Right atrium auricular region (tissue), 2 donors: ENCODE data around the gene DBI. TPM values are rescaled to one million over a fixed set of nuclear protein-coding genes. Genes with fewer than 3 reads are reported as not detected.

ENCODE experiments used
- DNase-seq: peaks from one replicate; pipeline ENCODE4 v3.0.0-alpha.2; 2019; ENCODE audit warnings: low spot score
- H3K27ac ChIP-seq, 2 donors: fragments of 200-600 bp; sonication (generic); 1 replicate in 1 of 2; 2 replicates in 1 of 2; pipeline ENCODE4 v1.5.1; 2016 to 2019
- H3K27me3 ChIP-seq, 2 donors: fragments of 200-600 bp; sonication (generic); one replicate each; pipeline versions ENCODE4 v1.5.1 to v1.6.0; 2017 to 2019
- H3K36me3 ChIP-seq: fragments of 200-600 bp; sonication (generic); one replicate; pipeline ENCODE4 v1.5.1; 2016
- H3K4me1 ChIP-seq, 2 donors: fragments of 200-600 bp; sonication (generic); one replicate each; pipeline versions ENCODE4 v1.5.1 to v1.6.0; 2017 to 2019
- H3K4me3 ChIP-seq, 2 donors: fragments of 200-600 bp; sonication (generic); 1 replicate in 1 of 2; 2 replicates in 1 of 2; pipeline ENCODE4 v1.5.1; 2017 to 2019; ENCODE audit warnings: mild to moderate bottlenecking in 1 of 2, moderate library complexity in 1 of 2
- H3K9me3 ChIP-seq, 2 donors: fragments of 200-600 bp; sonication (generic); one replicate each; pipeline ENCODE4 v1.5.1; 2019
- CTCF ChIP-seq, 2 donors: fragments of 200-600 bp; sonication (generic); IDR thresholded peaks; one replicate each; pipeline ENCODE4 v1.5.1; 2019; ENCODE audit warnings: antibody characterized with exemption in 2 of 2
- total RNA-seq, 2 donors: library from RNA; depleted of rRNA; stranded (reverse); fragments of >200 nt; gene quantifications; one replicate each; pipeline ENCODE4 v1.1.0, GENCODE V29; 2016

Gene DBI
- total RNA-seq, 2 donors from 2014 or later = 174 to 312 TPM

- TF ChIP-seq CTCF (IDR thresholded peaks at IDR 0.05) = no peak
- Histone ChIP-seq H3K27me3 (no peaks in the 10 kb centered on the region), H3K27ac (no peak overlapping the region), H3K36me3 (no peaks in the 10 kb centered on the region), H3K9me3 (no peaks in the 10 kb centered on the region), H3K4me3 (no peak overlapping the region), H3K4me1 (no peaks in the 10 kb centered on the region)
- no peak for DNase-seq
Observed at GRCh38 chr2:119326938-119327337, 39.8 kb upstream of the DBI start.

GRCh38 chr2:119327431-119327830 is 39.3 kb upstream of the DBI start:
- Histone ChIP-seq H3K4me1 (no peaks in the 10 kb centered on the region), H3K4me3 (no peak overlapping the region), H3K36me3 (no peaks in the 10 kb centered on the region), H3K27me3 (no peaks in the 10 kb centered on the region), H3K9me3 (no peaks in the 10 kb centered on the region), H3K27ac (no peak overlapping the region)
- DNase-seq = no peak
- TF ChIP-seq CTCF (IDR thresholded peaks at IDR 0.05) = no peak

- no peaks in the 10 kb centered on the region for H3K36me3 ChIP-seq
Observed at GRCh38 chr2:119332953-119333352, 33.8 kb upstream of the DBI start.

GRCh38 chr2:119333360-119333759 is 33.4 kb upstream of the DBI start:
- H3K9me3 ChIP-seq = no peaks in the 10 kb centered on the region
- DNase-seq = no peak
- H3K4me3 ChIP-seq = no peak overlapping the region
- no peaks in the 10 kb centered on the region for H3K4me1 ChIP-seq
- no peak overlapping the region for H3K27ac ChIP-seq
- no peaks in the 10 kb centered on the region for H3K27me3 ChIP-seq
- H3K36me3 ChIP-seq = no peaks in the 10 kb centered on the region
- no peak for TF ChIP-seq CTCF (IDR thresholded peaks at IDR 0.05)

More at GRCh38 chr2:119332953-119333352, 33.8 kb upstream of the DBI start:
- no peaks in the 10 kb centered on the region for H3K27me3 ChIP-seq
- H3K4me1 ChIP-seq = no peaks in the 10 kb centered on the region
- H3K4me3 ChIP-seq = no peak overlapping the region
- DNase-seq = no peak
- H3K9me3 ChIP-seq = no peaks in the 10 kb centered on the region
- TF ChIP-seq CTCF (IDR thresholded peaks at IDR 0.05) = no peak
- H3K27ac ChIP-seq = no peak overlapping the region

DNA sequence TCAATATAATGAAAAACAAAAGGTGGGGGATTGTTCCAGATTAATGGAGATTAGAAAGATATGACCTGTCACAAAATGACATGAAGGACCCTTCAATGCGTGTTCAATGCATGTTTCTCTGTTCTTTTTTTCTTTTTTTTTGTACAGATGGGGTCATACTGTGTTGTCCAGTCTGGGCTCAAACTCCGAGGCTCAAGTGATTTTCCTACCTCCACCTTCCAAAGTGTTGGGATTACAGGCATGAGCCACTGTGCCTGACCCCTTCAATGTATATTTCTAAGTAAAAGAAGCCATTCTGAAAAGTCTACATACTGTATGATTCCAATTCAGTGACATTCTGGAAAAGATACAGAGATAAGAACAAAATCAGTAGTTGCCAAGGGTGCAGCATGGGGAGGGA is 32.9 kb upstream of the DBI start:
- no peak overlapping the region for H3K4me3 ChIP-seq
- no peaks in the 10 kb centered on the region for H3K9me3 ChIP-seq
- DNase-seq = no peak
- no peak for TF ChIP-seq CTCF (IDR thresholded peaks at IDR 0.05)
- no peak overlapping the region for H3K27ac ChIP-seq
- no peaks in the 10 kb centered on the region for H3K27me3 ChIP-seq
- H3K36me3 ChIP-seq = no peaks in the 10 kb centered on the region
- H3K4me1 ChIP-seq = no peaks in the 10 kb centered on the region

- Histone ChIP-seq H3K36me3 (no peaks in the 10 kb centered on the region), H3K27me3 (no peaks in the 10 kb centered on the region), H3K27ac (no peak overlapping the region), H3K9me3 (no peaks in the 10 kb centered on the region), H3K4me3 (no peak overlapping the region), H3K4me1 (no peaks in the 10 kb centered on the region)
- TF ChIP-seq CTCF (IDR thresholded peaks at IDR 0.05) = no peak
- DNase-seq = no peak
Observed at GRCh38 chr2:119337749-119338148, 29.0 kb upstream of the DBI start.
